Measurements from ENCODE around the gene LOXL3.

DNA sequence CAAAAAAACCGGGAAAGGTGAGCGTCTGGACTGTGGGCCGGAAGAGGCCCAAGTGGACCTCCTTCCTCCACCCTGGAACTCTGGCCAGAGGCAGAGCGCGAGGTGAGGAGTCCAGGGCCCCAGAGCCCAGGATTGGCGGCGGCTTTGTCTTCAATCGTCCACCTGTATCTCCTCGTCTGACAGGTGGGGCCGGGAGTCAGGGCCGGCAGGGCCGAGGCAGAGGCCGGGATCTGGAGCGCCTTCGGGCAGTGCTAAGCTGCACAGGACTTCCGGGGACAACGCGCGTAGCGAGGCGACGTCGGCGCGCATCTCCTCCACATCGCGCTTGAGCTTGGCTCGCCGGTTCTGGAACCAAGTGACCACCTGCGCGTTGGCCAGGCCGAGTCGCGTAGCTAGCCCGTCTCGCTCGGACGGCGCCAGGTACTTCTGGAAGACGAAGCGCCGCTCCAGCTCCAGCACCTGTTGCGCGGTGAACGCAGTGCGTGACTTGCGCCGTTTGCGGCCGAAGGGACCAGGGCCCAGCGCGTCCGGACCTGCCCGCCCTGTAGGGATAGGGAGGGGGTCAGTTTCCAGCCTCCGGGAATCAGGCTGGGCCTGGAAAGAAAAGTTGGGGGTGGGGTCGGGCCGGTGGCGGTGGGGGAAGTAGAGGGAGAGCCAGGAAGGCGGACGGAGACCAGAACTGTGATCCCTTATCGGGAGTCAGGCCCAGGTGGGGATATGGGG, 55.8 kb downstream of the LOXL3 start:
- TF ChIP-seq, protein P1, sequence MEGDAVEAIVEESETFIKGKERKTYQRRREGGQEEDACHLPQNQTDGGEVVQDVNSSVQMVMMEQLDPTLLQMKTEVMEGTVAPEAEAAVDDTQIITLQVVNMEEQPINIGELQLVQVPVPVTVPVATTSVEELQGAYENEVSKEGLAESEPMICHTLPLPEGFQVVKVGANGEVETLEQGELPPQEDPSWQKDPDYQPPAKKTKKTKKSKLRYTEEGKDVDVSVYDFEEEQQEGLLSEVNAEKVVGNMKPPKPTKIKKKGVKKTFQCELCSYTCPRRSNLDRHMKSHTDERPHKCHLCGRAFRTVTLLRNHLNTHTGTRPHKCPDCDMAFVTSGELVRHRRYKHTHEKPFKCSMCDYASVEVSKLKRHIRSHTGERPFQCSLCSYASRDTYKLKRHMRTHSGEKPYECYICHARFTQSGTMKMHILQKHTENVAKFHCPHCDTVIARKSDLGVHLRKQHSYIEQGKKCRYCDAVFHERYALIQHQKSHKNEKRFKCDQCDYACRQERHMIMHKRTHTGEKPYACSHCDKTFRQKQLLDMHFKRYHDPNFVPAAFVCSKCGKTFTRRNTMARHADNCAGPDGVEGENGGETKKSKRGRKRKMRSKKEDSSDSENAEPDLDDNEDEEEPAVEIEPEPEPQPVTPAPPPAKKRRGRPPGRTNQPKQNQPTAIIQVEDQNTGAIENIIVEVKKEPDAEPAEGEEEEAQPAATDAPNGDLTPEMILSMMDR (IDR thresholded peaks at IDR 0.05) = no peak
- TF ChIP-seq POLR2A (IDR thresholded peaks at IDR 0.05) = peak in 1 of 4 donors; percentile 33

All from upper lobe of left lung (tissue), 4 donors.